ENCODE data around the gene LAX1. TPM values are rescaled to one million over a fixed set of nuclear protein-coding genes. Genes with fewer than 3 reads are reported as not detected.

The LAX1 gene
- total RNA-seq, 1 donor from 2014 or later: not detected

DNA sequence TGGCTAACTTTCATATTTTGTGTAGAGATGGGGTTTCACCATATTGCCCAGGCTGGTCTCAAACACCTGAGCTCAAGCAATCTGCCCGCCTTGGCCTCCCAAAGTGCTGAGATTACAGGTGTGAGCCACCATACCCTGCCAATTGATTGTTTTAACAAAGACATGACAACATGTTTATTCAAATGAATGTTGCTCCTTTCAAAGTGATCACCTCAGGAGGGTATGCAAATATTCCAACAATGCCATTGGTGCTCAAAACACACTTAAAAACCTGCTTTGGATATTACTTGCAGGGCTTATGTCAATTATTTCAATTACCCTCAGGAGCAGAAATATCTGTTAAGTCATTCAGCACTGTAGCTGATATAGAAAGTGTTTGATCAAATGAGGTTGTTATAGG lies 7.9 kb downstream of the LAX1 start:
- no peak overlapping the region for H2AFZ ChIP-seq (ENCODE audit: low read depth, low read length)
- H3K27ac Mint-ChIP-seq (ENCODE audit: unreplicated experiment): no peak overlapping the region
- no peaks in the 10 kb centered on the region for H3K9me3 Mint-ChIP-seq (ENCODE audit: unreplicated experiment)
- H3K4me3 ChIP-seq (ENCODE audit: insufficient read depth, low read depth, low read length): no peak overlapping the region
- no peaks in the 10 kb centered on the region for H3K79me2 ChIP-seq (ENCODE audit: insufficient read depth, low read length)
- DNase-seq (ENCODE audit: low read depth): no peak
- no peaks in the 10 kb centered on the region for H3K4me1 Mint-ChIP-seq (ENCODE audit: low read depth, unreplicated experiment)
- H3K36me3 ChIP-seq (ENCODE audit: insufficient read depth, low read length): no peaks in the 10 kb centered on the region
- no peak overlapping the region for H3K4me3 Mint-ChIP-seq (ENCODE audit: unreplicated experiment)
- TF ChIP-seq EZH2 (IDR thresholded peaks at IDR 0.05; ENCODE audit: insufficient read depth, low read length): no peak
- TF ChIP-seq, protein P1, sequence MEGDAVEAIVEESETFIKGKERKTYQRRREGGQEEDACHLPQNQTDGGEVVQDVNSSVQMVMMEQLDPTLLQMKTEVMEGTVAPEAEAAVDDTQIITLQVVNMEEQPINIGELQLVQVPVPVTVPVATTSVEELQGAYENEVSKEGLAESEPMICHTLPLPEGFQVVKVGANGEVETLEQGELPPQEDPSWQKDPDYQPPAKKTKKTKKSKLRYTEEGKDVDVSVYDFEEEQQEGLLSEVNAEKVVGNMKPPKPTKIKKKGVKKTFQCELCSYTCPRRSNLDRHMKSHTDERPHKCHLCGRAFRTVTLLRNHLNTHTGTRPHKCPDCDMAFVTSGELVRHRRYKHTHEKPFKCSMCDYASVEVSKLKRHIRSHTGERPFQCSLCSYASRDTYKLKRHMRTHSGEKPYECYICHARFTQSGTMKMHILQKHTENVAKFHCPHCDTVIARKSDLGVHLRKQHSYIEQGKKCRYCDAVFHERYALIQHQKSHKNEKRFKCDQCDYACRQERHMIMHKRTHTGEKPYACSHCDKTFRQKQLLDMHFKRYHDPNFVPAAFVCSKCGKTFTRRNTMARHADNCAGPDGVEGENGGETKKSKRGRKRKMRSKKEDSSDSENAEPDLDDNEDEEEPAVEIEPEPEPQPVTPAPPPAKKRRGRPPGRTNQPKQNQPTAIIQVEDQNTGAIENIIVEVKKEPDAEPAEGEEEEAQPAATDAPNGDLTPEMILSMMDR (IDR thresholded peaks at IDR 0.05; ENCODE audit: insufficient read depth, low read depth, low read length): no peak
- no peak overlapping the region for H3K27ac ChIP-seq (ENCODE audit: low read depth, low read length)
- H3K4me2 ChIP-seq (ENCODE audit: low read length): no peak overlapping the region
- peaks cover 3% of the 10 kb centered on the region for H3K36me3 Mint-ChIP-seq (ENCODE audit: low read depth, unreplicated experiment)
- H3K4me1 ChIP-seq (ENCODE audit: insufficient read depth, low read length): no peaks in the 10 kb centered on the region
- FAIRE-seq: no peak
- H3K9me3 ChIP-seq (ENCODE audit: insufficient read depth, low read depth, low read length): no peaks in the 10 kb centered on the region
- H4K20me1 ChIP-seq (ENCODE audit: insufficient read depth, low read length): no peaks in the 10 kb centered on the region
- H3K27me3 Mint-ChIP-seq (ENCODE audit: low read depth, unreplicated experiment): peaks cover 16% of the 10 kb centered on the region
- peaks cover 7% of the 10 kb centered on the region for H3K27me3 ChIP-seq (ENCODE audit: insufficient read depth, low read length)
- no peak overlapping the region for H3K9ac ChIP-seq (ENCODE audit: low read length)

DNA sequence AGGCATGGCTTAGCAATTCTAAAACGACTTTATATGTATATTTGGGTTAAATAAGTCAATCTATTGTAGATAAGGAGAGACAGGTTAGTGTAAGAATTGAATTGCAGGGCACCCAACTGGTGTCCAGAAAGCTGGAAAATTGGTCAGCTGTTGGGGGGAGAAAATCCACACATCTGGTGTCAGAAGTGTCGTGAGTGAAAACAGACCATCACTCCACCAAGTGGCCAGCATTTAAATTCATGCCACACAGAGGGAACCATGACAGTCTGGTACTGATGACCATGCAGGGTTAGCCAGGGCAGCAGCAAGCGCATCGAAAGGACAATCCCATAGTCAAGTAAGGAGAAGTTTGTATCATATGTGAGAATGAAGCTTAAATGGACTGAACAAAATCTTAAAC lies 11.7 kb downstream of the LAX1 start:
- no peak overlapping the region for H3K27ac ChIP-seq (ENCODE audit: low read depth, low read length)
- TF ChIP-seq, protein P1 (IDR thresholded peaks at IDR 0.05; ENCODE audit: insufficient read depth, low read depth, low read length): no peak
- TF ChIP-seq EZH2 (IDR thresholded peaks at IDR 0.05; ENCODE audit: insufficient read depth, low read length): no peak
- H3K4me3 Mint-ChIP-seq (ENCODE audit: unreplicated experiment): no peak overlapping the region
- no peaks in the 10 kb centered on the region for H3K4me1 ChIP-seq (ENCODE audit: insufficient read depth, low read length)
- H3K9me3 ChIP-seq (ENCODE audit: insufficient read depth, low read depth, low read length): no peaks in the 10 kb centered on the region
- DNase-seq (ENCODE audit: low read depth) (no peak), FAIRE-seq (no peak)
- peaks cover 4% of the 10 kb centered on the region for H3K27me3 Mint-ChIP-seq (ENCODE audit: low read depth, unreplicated experiment)
- no peaks in the 10 kb centered on the region for H3K27me3 ChIP-seq (ENCODE audit: insufficient read depth, low read length)
- H3K79me2 ChIP-seq (ENCODE audit: insufficient read depth, low read length): no peaks in the 10 kb centered on the region
- no peak overlapping the region for H3K4me2 ChIP-seq (ENCODE audit: low read length)
- no peak overlapping the region for H3K4me3 ChIP-seq (ENCODE audit: insufficient read depth, low read depth, low read length)
- H3K27ac Mint-ChIP-seq (ENCODE audit: unreplicated experiment): no peak overlapping the region
- H3K36me3 Mint-ChIP-seq (ENCODE audit: low read depth, unreplicated experiment): no peaks in the 10 kb centered on the region
- H3K4me1 Mint-ChIP-seq (ENCODE audit: low read depth, unreplicated experiment): no peaks in the 10 kb centered on the region
- no peak overlapping the region for H2AFZ ChIP-seq (ENCODE audit: low read depth, low read length)
- H3K9me3 Mint-ChIP-seq (ENCODE audit: unreplicated experiment): no peaks in the 10 kb centered on the region
- H3K36me3 ChIP-seq (ENCODE audit: insufficient read depth, low read length): no peaks in the 10 kb centered on the region
- no peaks in the 10 kb centered on the region for H4K20me1 ChIP-seq (ENCODE audit: insufficient read depth, low read length)
- no peak overlapping the region for H3K9ac ChIP-seq (ENCODE audit: low read length)

DNA sequence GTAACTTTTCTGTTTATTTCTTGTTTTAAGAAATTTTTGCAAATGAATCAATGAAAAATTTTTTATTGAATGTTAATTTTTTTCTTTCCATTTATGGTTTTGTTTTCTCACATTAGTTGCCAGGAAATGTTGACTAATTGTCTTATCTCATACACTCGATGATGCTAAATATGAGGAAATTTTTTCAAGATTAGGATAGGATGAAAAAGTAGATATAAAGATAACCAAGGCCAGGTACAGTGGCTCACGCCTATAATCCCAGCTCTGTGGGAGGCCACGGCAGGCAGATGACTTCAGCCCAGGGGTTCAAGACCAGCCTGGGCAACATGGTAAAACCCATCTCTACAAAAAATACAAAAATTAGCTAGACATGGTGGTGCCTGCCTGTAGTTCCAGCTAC lies 12.6 kb downstream of the LAX1 start:
- Mint-ChIP-seq H3K27ac (ENCODE audit: unreplicated experiment) (no peak overlapping the region), H3K4me1 (ENCODE audit: low read depth, unreplicated experiment) (no peaks in the 10 kb centered on the region), H3K27me3 (ENCODE audit: low read depth, unreplicated experiment) (peaks cover 2% of the 10 kb centered on the region), H3K4me3 (ENCODE audit: unreplicated experiment) (no peak overlapping the region), H3K36me3 (ENCODE audit: low read depth, unreplicated experiment) (no peaks in the 10 kb centered on the region), H3K9me3 (ENCODE audit: unreplicated experiment) (no peaks in the 10 kb centered on the region)
- TF ChIP-seq, protein P1 (IDR thresholded peaks at IDR 0.05; ENCODE audit: insufficient read depth, low read depth, low read length): no peak
- TF ChIP-seq EZH2 (IDR thresholded peaks at IDR 0.05; ENCODE audit: insufficient read depth, low read length): no peak
- FAIRE-seq (no peak), DNase-seq (ENCODE audit: low read depth) (no peak)
- no peaks in the 10 kb centered on the region for H3K36me3 ChIP-seq (ENCODE audit: insufficient read depth, low read length)
- no peaks in the 10 kb centered on the region for H3K9me3 ChIP-seq (ENCODE audit: insufficient read depth, low read depth, low read length)
- no peak overlapping the region for H3K4me3 ChIP-seq (ENCODE audit: insufficient read depth, low read depth, low read length)
- no peaks in the 10 kb centered on the region for H4K20me1 ChIP-seq (ENCODE audit: insufficient read depth, low read length)
- H3K79me2 ChIP-seq (ENCODE audit: insufficient read depth, low read length): no peaks in the 10 kb centered on the region
- H3K27ac ChIP-seq (ENCODE audit: low read depth, low read length): no peak overlapping the region
- H2AFZ ChIP-seq (ENCODE audit: low read depth, low read length): no peak overlapping the region
- no peak overlapping the region for H3K4me2 ChIP-seq (ENCODE audit: low read length)
- no peaks in the 10 kb centered on the region for H3K4me1 ChIP-seq (ENCODE audit: insufficient read depth, low read length)
- no peaks in the 10 kb centered on the region for H3K27me3 ChIP-seq (ENCODE audit: insufficient read depth, low read length)
- H3K9ac ChIP-seq (ENCODE audit: low read length): no peak overlapping the region
